ENCODE measurements around the gene NUBP2.

The NUBP2 gene

GRCh38 chr16:1759511-1759910, 23.2 kb upstream of the NUBP2 start:
- no peak overlapping the region for H3K4me3 ChIP-seq (ENCODE audit: low read depth, low read length)
- no peak for TF ChIP-seq CTCF (IDR thresholded peaks at IDR 0.05; ENCODE audit: insufficient read depth, low read depth, low read length, missing control alignments)
- no peak for DNase-seq (ENCODE audit: low read depth)

GRCh38 chr16:1760911-1761310, 21.8 kb upstream of the NUBP2 start:
- no peak overlapping the region for H3K4me3 ChIP-seq (ENCODE audit: low read depth, low read length)
- no peak for DNase-seq (ENCODE audit: low read depth)
- TF ChIP-seq CTCF (IDR thresholded peaks at IDR 0.05; ENCODE audit: insufficient read depth, low read depth, low read length, missing control alignments), result no peak

- no peak overlapping the region for H3K4me3 ChIP-seq (ENCODE audit: low read depth, low read length)
- TF ChIP-seq CTCF (IDR thresholded peaks at IDR 0.05; ENCODE audit: insufficient read depth, low read depth, low read length, missing control alignments), result no peak
- no peak for DNase-seq (ENCODE audit: low read depth)
Observed at GRCh38 chr16:1761751-1762150, 21.0 kb upstream of the NUBP2 start.

- DNase-seq (ENCODE audit: low read depth), result no peak
- H3K4me3 ChIP-seq (ENCODE audit: low read depth, low read length), result no peak overlapping the region
- no peak for TF ChIP-seq CTCF (IDR thresholded peaks at IDR 0.05; ENCODE audit: insufficient read depth, low read depth, low read length, missing control alignments)
Observed at GRCh38 chr16:1762196-1762878, 20.4 kb upstream of the NUBP2 start.

GRCh38 chr16:1762879-1763520, 19.8 kb upstream of the NUBP2 start:
- DNase-seq (ENCODE audit: low read depth), result no peak
- H3K4me3 ChIP-seq (ENCODE audit: low read depth, low read length), result no peak overlapping the region
- no peak for TF ChIP-seq CTCF (IDR thresholded peaks at IDR 0.05; ENCODE audit: insufficient read depth, low read depth, low read length, missing control alignments)

GRCh38 chr16:1763521-1764511, 18.9 kb upstream of the NUBP2 start:
- no peak for DNase-seq (ENCODE audit: low read depth)
- TF ChIP-seq CTCF (IDR thresholded peaks at IDR 0.05; ENCODE audit: insufficient read depth, low read depth, low read length, missing control alignments), result no peak
- no peak overlapping the region for H3K4me3 ChIP-seq (ENCODE audit: low read depth, low read length)
